ENCODE results near the gene SRBD1.
"Not testable (repeated sequence)": the region's sequence is repeated elsewhere in the genome, so short reads cannot be mapped to it uniquely, and the experiment has no call there.

The SRBD1 gene

GRCh38 chr2:45468279-45468678, 142.8 kb downstream of the SRBD1 start:
- DNase-seq (ENCODE audit: low spot score): no peak

GRCh38 chr2:45466053-45466452, 145.0 kb downstream of the SRBD1 start:
- no peak for DNase-seq (ENCODE audit: low spot score)

- no peak for DNase-seq (ENCODE audit: low spot score)
Observed at GRCh38 chr2:45460825-45461224, 150.2 kb downstream of the SRBD1 start.

- no peak for DNase-seq (ENCODE audit: low spot score)
Observed at GRCh38 chr2:45459860-45460259, 151.2 kb downstream of the SRBD1 start.

GRCh38 chr2:45458909-45459563, 152.0 kb downstream of the SRBD1 start:
- peak; percentile 7 for DNase-seq (ENCODE audit: low spot score)

GRCh38 chr2:45457211-45457945, 153.7 kb downstream of the SRBD1 start:
- DNase-seq (ENCODE audit: low spot score): no peak

- DNase-seq (ENCODE audit: low spot score): no peak
Observed at GRCh38 chr2:45452866-45453265, 158.2 kb downstream of the SRBD1 start.

GRCh38 chr2:45450634-45451033, 160.4 kb downstream of the SRBD1 start:
- DNase-seq (ENCODE audit: low spot score): no peak

GRCh38 chr2:45448217-45448616, 162.8 kb downstream of the SRBD1 start:
- DNase-seq (ENCODE audit: low spot score): no peak

GRCh38 chr2:45446016-45446415, 165.1 kb downstream of the SRBD1 start:
- DNase-seq (ENCODE audit: low spot score): no peak

- DNase-seq (ENCODE audit: low spot score): no peak
Observed at GRCh38 chr2:45445037-45445436, 166.0 kb downstream of the SRBD1 start.

GRCh38 chr2:45443012-45443411, 168.1 kb downstream of the SRBD1 start:
- DNase-seq (ENCODE audit: low spot score): no peak

GRCh38 chr2:45442026-45442425, 169.0 kb downstream of the SRBD1 start:
- no peak for DNase-seq (ENCODE audit: low spot score)

GRCh38 chr2:45441571-45441970, 169.5 kb downstream of the SRBD1 start:
- DNase-seq (ENCODE audit: low spot score): no peak

GRCh38 chr2:45439788-45440773, 171.0 kb downstream of the SRBD1 start:
- DNase-seq (ENCODE audit: low spot score): no peak

- DNase-seq (ENCODE audit: low spot score): no peak
Observed at GRCh38 chr2:45438872-45439665, 172.0 kb downstream of the SRBD1 start.

GRCh38 chr2:45436456-45436855, 174.6 kb downstream of the SRBD1 start:
- no peak for DNase-seq (ENCODE audit: low spot score)

GRCh38 chr2:45435316-45435715, 175.8 kb downstream of the SRBD1 start:
- no peak for DNase-seq (ENCODE audit: low spot score)

GRCh38 chr2:45433363-45433762, 177.7 kb downstream of the SRBD1 start:
- DNase-seq (ENCODE audit: low spot score): no peak

GRCh38 chr2:45432406-45432805, 178.7 kb downstream of the SRBD1 start:
- DNase-seq (ENCODE audit: low spot score): no peak

GRCh38 chr2:45426025-45426424, 185.0 kb downstream of the SRBD1 start:
- DNase-seq (ENCODE audit: low spot score): not testable (repeated sequence)

- DNase-seq (ENCODE audit: low spot score): no peak
Observed at GRCh38 chr2:45422921-45423320, 188.1 kb downstream of the SRBD1 start.
